ENCODE measurements around the gene GJC2. TPM values are rescaled to one million over a fixed set of nuclear protein-coding genes. Genes with fewer than 3 reads are reported as not detected.
A peak's percentile ranks its signal among the peaks of the same experiment; 100 is the strongest.

Gene GJC2
- total RNA-seq, 1 experiment from 2014 or later = 0.76 TPM

- ChIA-PET RAD21 (ENCODE audit: low non-redundant PET in 1 of 2, low total read pairs in 2 of 2, uncharacterized antibody in 2 of 2, unreplicated experiment in 2 of 2) (no interaction called here), CTCF (interaction anchor here (2.5 kb wide), 1 partner anchor 10 kb away, joined by 8 read pairs; no protein-coding TSS in a partner anchor), POLR2A (no interaction called here)
- Histone ChIP-seq H3K27ac (ENCODE audit: low read depth, low read length) (no peak overlapping the region), H2AFZ (ENCODE audit: low read depth, low read length, poor library complexity, severe bottlenecking) (no peak overlapping the region), H3K36me3 (ENCODE audit: control insufficient read depth in 1 of 2, insufficient read depth in 2 of 2, low read length in 2 of 2) (no peaks in the 10 kb centered on the region), H3K4me3 (replicated peaks in 1 of 2; ENCODE audit: low read depth in 1 of 2, low read length in 2 of 2) (no peak overlapping the region), H3K4me2 (ENCODE audit: low read length) (no peak overlapping the region), H3K9ac (ENCODE audit: low read length) (no peak overlapping the region), H3K27me3 (ENCODE audit: insufficient read depth, low read length) (no peaks in the 10 kb centered on the region), H3K9me2 (ENCODE audit: insufficient read depth) (no peaks in the 10 kb centered on the region), H4K20me1 (ENCODE audit: insufficient read depth) (no peaks in the 10 kb centered on the region), H3K4me1 (ENCODE audit: control insufficient read depth in 1 of 2, insufficient read depth in 2 of 2, low read length in 2 of 2) (no peaks in the 10 kb centered on the region), H3K9me3 (ENCODE audit: control insufficient read depth in 1 of 2, insufficient read depth in 1 of 2, low read depth in 1 of 2, low read length in 2 of 2) (peaks cover 0 to 5% of the 10 kb centered on the region in 2 experiments; a peak in 2 of 4 replicates), H3K79me2 (ENCODE audit: insufficient read depth, low read length) (no peaks in the 10 kb centered on the region)
- ATAC-seq = no peak
- DNase-seq (ENCODE audit: low read depth, low spot score) = no peak
- intact Hi-C loops (cut with micrococcal nuclease) = no loop called here
- BruUV-seq (replicated peaks) = no TSS peak
- TF ChIP-seq EZH2 (IDR thresholded peaks at IDR 0.05) = no peak
- no peak for TF ChIP-seq CEBPB (IDR thresholded peaks at IDR 0.05; ENCODE audit: low read depth)
- no peak for TF ChIP-seq FOSL1 (IDR thresholded peaks at IDR 0.05; ENCODE audit: low read depth)
- no peak for TF ChIP-seq SRF (IDR thresholded peaks at IDR 0.05; ENCODE audit: low read depth)
- no peak for TF ChIP-seq ZFX (IDR thresholded peaks at IDR 0.05)
These were observed 28.8 kb upstream of the GJC2 start for GRCh38 chr1:228120857-228121489.

- TF ChIP-seq EGR1 (IDR thresholded peaks at IDR 0.05; ENCODE audit: low read depth) = no peak
- TF ChIP-seq, protein P1, sequence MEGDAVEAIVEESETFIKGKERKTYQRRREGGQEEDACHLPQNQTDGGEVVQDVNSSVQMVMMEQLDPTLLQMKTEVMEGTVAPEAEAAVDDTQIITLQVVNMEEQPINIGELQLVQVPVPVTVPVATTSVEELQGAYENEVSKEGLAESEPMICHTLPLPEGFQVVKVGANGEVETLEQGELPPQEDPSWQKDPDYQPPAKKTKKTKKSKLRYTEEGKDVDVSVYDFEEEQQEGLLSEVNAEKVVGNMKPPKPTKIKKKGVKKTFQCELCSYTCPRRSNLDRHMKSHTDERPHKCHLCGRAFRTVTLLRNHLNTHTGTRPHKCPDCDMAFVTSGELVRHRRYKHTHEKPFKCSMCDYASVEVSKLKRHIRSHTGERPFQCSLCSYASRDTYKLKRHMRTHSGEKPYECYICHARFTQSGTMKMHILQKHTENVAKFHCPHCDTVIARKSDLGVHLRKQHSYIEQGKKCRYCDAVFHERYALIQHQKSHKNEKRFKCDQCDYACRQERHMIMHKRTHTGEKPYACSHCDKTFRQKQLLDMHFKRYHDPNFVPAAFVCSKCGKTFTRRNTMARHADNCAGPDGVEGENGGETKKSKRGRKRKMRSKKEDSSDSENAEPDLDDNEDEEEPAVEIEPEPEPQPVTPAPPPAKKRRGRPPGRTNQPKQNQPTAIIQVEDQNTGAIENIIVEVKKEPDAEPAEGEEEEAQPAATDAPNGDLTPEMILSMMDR (IDR thresholded peaks at IDR 0.05 in 2 of 3, conservative IDR thresholded peaks at IDR 0.05 in 1 of 3; ENCODE audit: borderline replicate concordance in 1 of 3, insufficient read depth in 1 of 3, low read depth in 2 of 3, low read length in 2 of 3) = 0 out of 6 replicates have a peak, but pooled peaks of 1 of the 3 experiments have one; percentile 18
- TF ChIP-seq JUND (IDR thresholded peaks at IDR 0.05) = no peak
- no peaks in the 10 kb centered on the region for H3K9me2 ChIP-seq (ENCODE audit: insufficient read depth)
- H3K9ac ChIP-seq (ENCODE audit: low read length) = no peak overlapping the region
- BruUV-seq (replicated peaks) = no TSS peak
- H3K27ac ChIP-seq (ENCODE audit: low read depth, low read length) = no peak overlapping the region
- no peak overlapping the region for H2AFZ ChIP-seq (ENCODE audit: low read depth, low read length, poor library complexity, severe bottlenecking)
- H3K27me3 ChIP-seq (ENCODE audit: insufficient read depth, low read length) = no peaks in the 10 kb centered on the region
- RAD21 ChIA-PET (ENCODE audit: low non-redundant PET in 1 of 2, low total read pairs in 2 of 2, uncharacterized antibody in 2 of 2, unreplicated experiment in 2 of 2) = no interaction called here
- no peaks in the 10 kb centered on the region for H4K20me1 ChIP-seq (ENCODE audit: insufficient read depth)
- intact Hi-C loops (cut with micrococcal nuclease) = no loop called here
- DNase-seq (ENCODE audit: low read depth, low spot score) = no peak
- CTCF ChIA-PET = no interaction called here
- H3K79me2 ChIP-seq (ENCODE audit: insufficient read depth, low read length) = no peaks in the 10 kb centered on the region
- H3K4me2 ChIP-seq (ENCODE audit: low read length) = no peak overlapping the region
- no peaks in the 10 kb centered on the region; a peak in 1 of 4 replicates for H3K9me3 ChIP-seq (ENCODE audit: control insufficient read depth in 1 of 2, insufficient read depth in 1 of 2, low read depth in 1 of 2, low read length in 2 of 2)
- POLR2A ChIA-PET = no interaction called here
- ATAC-seq = peak; percentile 40; the same call in 1 of the 2 replicates
- H3K36me3 ChIP-seq (ENCODE audit: control insufficient read depth in 1 of 2, insufficient read depth in 2 of 2, low read length in 2 of 2) = no peaks in the 10 kb centered on the region
- no peaks in the 10 kb centered on the region for H3K4me1 ChIP-seq (ENCODE audit: control insufficient read depth in 1 of 2, insufficient read depth in 2 of 2, low read length in 2 of 2)
- H3K4me3 ChIP-seq (replicated peaks in 1 of 2; ENCODE audit: low read depth in 1 of 2, low read length in 2 of 2) = no peak overlapping the region
These were observed 26.7 kb upstream of the GJC2 start for GRCh38 chr1:228122921-228123441.

Measured in HCT116 (cell line).